ENCODE measurements around the gene PLA1A. TPM values are rescaled to one million over a fixed set of nuclear protein-coding genes. Genes with fewer than 3 reads are reported as not detected.
"Not testable (repeated sequence)": the region's sequence is repeated elsewhere in the genome, so short reads cannot be mapped to it uniquely, and the experiment has no call there.

PLA1A gene
- total RNA-seq, 1 donor from 2014 or later, result 2.8 TPM

GRCh38 chr3:119575507-119575906 is 22.2 kb upstream of the PLA1A start:
- no peak for DNase-seq (ENCODE audit: low read depth)

- DNase-seq (ENCODE audit: low read depth), result peak; percentile 89
Measured at GRCh38 chr3:119579366-119580066, 18.2 kb upstream of the PLA1A start, which contains the start of gene ADPRH. ADPRH (plus strand) TSS chr3:119579492; CDS start chr3:119582170, 2,678 bp downstream.

- DNase-seq (ENCODE audit: low read depth), result peak; percentile 66
Measured at GRCh38 chr3:119580067-119580760, 17.5 kb upstream of the PLA1A start.

- DNase-seq (ENCODE audit: low read depth), result no peak
Measured at GRCh38 chr3:119582178-119582577, 15.5 kb upstream of the PLA1A start.

GRCh38 chr3:119585208-119585607 is 12.5 kb upstream of the PLA1A start:
- no peak for DNase-seq (ENCODE audit: low read depth)

- no peak for DNase-seq (ENCODE audit: low read depth)
Measured at GRCh38 chr3:119585856-119586570, 11.7 kb upstream of the PLA1A start.

GRCh38 chr3:119586733-119587172 is 10.9 kb upstream of the PLA1A start:
- peak; percentile 45 for DNase-seq (ENCODE audit: low read depth)

GRCh38 chr3:119588112-119588511 is 9.6 kb upstream of the PLA1A start:
- DNase-seq (ENCODE audit: low read depth), result no peak

GRCh38 chr3:119589102-119589773 is 8.4 kb upstream of the PLA1A start:
- DNase-seq (ENCODE audit: low read depth), result no peak

GRCh38 chr3:119590706-119591105 is 7.0 kb upstream of the PLA1A start:
- no peak for DNase-seq (ENCODE audit: low read depth)

GRCh38 chr3:119592861-119593260 is 4.8 kb upstream of the PLA1A start:
- DNase-seq (ENCODE audit: low read depth), result no peak

GRCh38 chr3:119594066-119594465 is 3.6 kb upstream of the PLA1A start:
- no peak for DNase-seq (ENCODE audit: low read depth)

- DNase-seq (ENCODE audit: low read depth), result not testable (repeated sequence)
Measured at GRCh38 chr3:119594929-119595328, 2.8 kb upstream of the PLA1A start.

GRCh38 chr3:119595639-119596334 is 1.9 kb upstream of the PLA1A start:
- peak; percentile 98 for DNase-seq (ENCODE audit: low read depth)

GRCh38 chr3:119596398-119596797 is 1.3 kb upstream of the PLA1A start:
- DNase-seq (ENCODE audit: low read depth), result no peak

- DNase-seq (ENCODE audit: low read depth), result no peak
Measured at GRCh38 chr3:119598410-119599098, 869 bp downstream of the PLA1A start.

GRCh38 chr3:119599558-119600174 is 2.0 kb downstream of the PLA1A start:
- no peak for DNase-seq (ENCODE audit: low read depth)

GRCh38 chr3:119600732-119601131 is 3.0 kb downstream of the PLA1A start:
- DNase-seq (ENCODE audit: low read depth), result peak; percentile 41

- no peak for DNase-seq (ENCODE audit: low read depth)
Measured at GRCh38 chr3:119601154-119601553, 3.5 kb downstream of the PLA1A start.

GRCh38 chr3:119602676-119603075 is 5.0 kb downstream of the PLA1A start:
- no peak for DNase-seq (ENCODE audit: low read depth)
